DND-41 (cell line): ENCODE data around the gene RPGRIP1L.

Experiments used
- EZH2 ChIP-seq: IDR thresholded peaks from 3 replicates; pipeline ENCODE4 v1.6.1; 2012; ENCODE audit warnings: borderline replicate concordance, low read depth, mild to moderate bottlenecking, moderate library complexity, low read length, inconsistent platforms; ENCODE audit not compliant: severe bottlenecking
- TF ChIP-seq, protein P1 (sequence below): IDR thresholded peaks from 2 replicates; pipeline ENCODE4 v1.5.1; 2012; ENCODE audit warnings: borderline replicate concordance, low read length, moderate library complexity, mild to moderate bottlenecking; ENCODE audit not compliant: poor library complexity, severe bottlenecking; ENCODE audit errors: extremely low read depth

GRCh38 chr16:53708490-53708889 is 4.8 kb upstream of the RPGRIP1L start:
- TF ChIP-seq, protein P1, sequence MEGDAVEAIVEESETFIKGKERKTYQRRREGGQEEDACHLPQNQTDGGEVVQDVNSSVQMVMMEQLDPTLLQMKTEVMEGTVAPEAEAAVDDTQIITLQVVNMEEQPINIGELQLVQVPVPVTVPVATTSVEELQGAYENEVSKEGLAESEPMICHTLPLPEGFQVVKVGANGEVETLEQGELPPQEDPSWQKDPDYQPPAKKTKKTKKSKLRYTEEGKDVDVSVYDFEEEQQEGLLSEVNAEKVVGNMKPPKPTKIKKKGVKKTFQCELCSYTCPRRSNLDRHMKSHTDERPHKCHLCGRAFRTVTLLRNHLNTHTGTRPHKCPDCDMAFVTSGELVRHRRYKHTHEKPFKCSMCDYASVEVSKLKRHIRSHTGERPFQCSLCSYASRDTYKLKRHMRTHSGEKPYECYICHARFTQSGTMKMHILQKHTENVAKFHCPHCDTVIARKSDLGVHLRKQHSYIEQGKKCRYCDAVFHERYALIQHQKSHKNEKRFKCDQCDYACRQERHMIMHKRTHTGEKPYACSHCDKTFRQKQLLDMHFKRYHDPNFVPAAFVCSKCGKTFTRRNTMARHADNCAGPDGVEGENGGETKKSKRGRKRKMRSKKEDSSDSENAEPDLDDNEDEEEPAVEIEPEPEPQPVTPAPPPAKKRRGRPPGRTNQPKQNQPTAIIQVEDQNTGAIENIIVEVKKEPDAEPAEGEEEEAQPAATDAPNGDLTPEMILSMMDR: no peak
- TF ChIP-seq EZH2: no peak
